HG03520 (cell line): Measurements from ENCODE around the gene LRRC15.

Experiments
- ATAC-seq: cut with Tn5 transposase; IDR thresholded peaks from one replicate; pipeline ENCODE4 v1.9.1; 2021; ENCODE audit warnings: mild to moderate bottlenecking, moderate library complexity; ENCODE audit not compliant: unreplicated experiment

The LRRC15 gene

GRCh38 chr3:194369522-194370279 is at the start of gene LRRC15:
TSS of gene LRRC15 (minus strand) at chr3:194369743. CDS start at chr3:194361043, 8,700 bp downstream.
- no peak for ATAC-seq

- ATAC-seq = no peak
Observed at GRCh38 chr3:194418671-194419070, 49.1 kb upstream of the LRRC15 start.

GRCh38 chr3:194407423-194407822 is 37.9 kb upstream of the LRRC15 start:
- no peak for ATAC-seq

GRCh38 chr3:194405766-194406165 is 36.2 kb upstream of the LRRC15 start:
- no peak for ATAC-seq

GRCh38 chr3:194404365-194405140 is 35.0 kb upstream of the LRRC15 start:
- no peak for ATAC-seq

- no peak for ATAC-seq
Observed at GRCh38 chr3:194401868-194402329, 32.4 kb upstream of the LRRC15 start.

GRCh38 chr3:194401346-194401745 is 31.8 kb upstream of the LRRC15 start:
- no peak for ATAC-seq

GRCh38 chr3:194399874-194400411 is 30.4 kb upstream of the LRRC15 start:
- ATAC-seq = no peak

GRCh38 chr3:194399166-194399565 is 29.6 kb upstream of the LRRC15 start, which contains the start of gene GP5:
TSS of gene GP5 (minus strand) at chr3:194399266. CDS start at chr3:194398282, 984 bp downstream.
- no peak for ATAC-seq

GRCh38 chr3:194397757-194398312 is 28.3 kb upstream of the LRRC15 start:
- no peak for ATAC-seq

GRCh38 chr3:194396859-194397756 is 27.6 kb upstream of the LRRC15 start:
- ATAC-seq = no peak

GRCh38 chr3:194396539-194396858 is 27.0 kb upstream of the LRRC15 start:
- ATAC-seq = no peak

GRCh38 chr3:194395778-194396538 is 26.4 kb upstream of the LRRC15 start:
- ATAC-seq = no peak

GRCh38 chr3:194395212-194395611 is 25.7 kb upstream of the LRRC15 start:
- no peak for ATAC-seq

GRCh38 chr3:194392576-194392975 is 23.0 kb upstream of the LRRC15 start:
- ATAC-seq = no peak

- ATAC-seq = no peak
Observed at GRCh38 chr3:194390835-194391234, 21.3 kb upstream of the LRRC15 start.

- ATAC-seq = no peak
Observed at GRCh38 chr3:194389269-194389668, 19.7 kb upstream of the LRRC15 start.

- no peak for ATAC-seq
Observed at GRCh38 chr3:194387926-194388418, 18.4 kb upstream of the LRRC15 start.

- no peak for ATAC-seq
Observed at GRCh38 chr3:194387276-194387675, 17.7 kb upstream of the LRRC15 start.

- no peak for ATAC-seq
Observed at GRCh38 chr3:194386648-194387047, 17.1 kb upstream of the LRRC15 start.
